ENCODE measurements around the gene CD9.

DNA sequence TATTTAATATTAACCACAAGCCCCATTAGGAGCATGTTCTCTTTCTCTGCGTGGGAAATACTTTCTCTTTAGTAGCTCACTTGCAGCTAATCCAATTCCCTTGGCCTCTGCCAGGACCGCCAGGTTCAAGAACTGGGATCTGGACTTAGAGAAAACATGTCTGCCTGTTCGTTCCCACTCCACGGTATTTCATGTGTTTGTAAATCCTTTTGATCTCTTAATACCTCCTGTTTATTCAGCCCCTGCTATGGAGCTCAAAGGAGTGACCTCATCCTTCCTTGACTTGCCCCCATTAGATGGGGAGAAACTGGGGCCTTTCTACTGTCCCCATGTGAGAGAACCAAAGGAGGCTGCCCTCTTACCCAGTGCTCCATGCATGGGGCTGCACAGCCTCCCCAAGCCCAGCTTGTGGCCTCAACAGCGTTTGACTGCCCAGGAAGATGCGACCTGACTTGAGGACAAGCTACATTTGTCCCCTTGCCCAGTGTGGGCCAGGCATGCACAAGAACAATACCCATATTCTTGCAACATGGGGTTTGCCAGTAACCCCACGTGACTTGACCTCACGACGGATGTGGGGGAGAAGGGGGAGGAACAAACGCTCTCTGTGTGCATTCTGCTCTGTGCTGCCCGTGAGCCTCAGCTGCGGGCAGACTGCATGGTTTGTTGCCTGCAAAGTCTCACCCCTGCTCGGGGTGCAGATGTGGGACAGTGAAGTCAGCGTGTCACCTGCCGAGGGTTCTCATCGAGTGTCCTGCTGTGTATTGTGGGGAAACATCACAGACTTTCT is 30.3 kb downstream of the CD9 start:
- TF ChIP-seq, protein P1, sequence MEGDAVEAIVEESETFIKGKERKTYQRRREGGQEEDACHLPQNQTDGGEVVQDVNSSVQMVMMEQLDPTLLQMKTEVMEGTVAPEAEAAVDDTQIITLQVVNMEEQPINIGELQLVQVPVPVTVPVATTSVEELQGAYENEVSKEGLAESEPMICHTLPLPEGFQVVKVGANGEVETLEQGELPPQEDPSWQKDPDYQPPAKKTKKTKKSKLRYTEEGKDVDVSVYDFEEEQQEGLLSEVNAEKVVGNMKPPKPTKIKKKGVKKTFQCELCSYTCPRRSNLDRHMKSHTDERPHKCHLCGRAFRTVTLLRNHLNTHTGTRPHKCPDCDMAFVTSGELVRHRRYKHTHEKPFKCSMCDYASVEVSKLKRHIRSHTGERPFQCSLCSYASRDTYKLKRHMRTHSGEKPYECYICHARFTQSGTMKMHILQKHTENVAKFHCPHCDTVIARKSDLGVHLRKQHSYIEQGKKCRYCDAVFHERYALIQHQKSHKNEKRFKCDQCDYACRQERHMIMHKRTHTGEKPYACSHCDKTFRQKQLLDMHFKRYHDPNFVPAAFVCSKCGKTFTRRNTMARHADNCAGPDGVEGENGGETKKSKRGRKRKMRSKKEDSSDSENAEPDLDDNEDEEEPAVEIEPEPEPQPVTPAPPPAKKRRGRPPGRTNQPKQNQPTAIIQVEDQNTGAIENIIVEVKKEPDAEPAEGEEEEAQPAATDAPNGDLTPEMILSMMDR (IDR thresholded peaks at IDR 0.05 in 4 of 5, conservative IDR thresholded peaks at IDR 0.05 in 1 of 5), result no peak
- peak in 1 of 2 donors; percentile 27 for TF ChIP-seq POLR2A (IDR thresholded peaks at IDR 0.05)

All from gastrocnemius medialis (tissue), 4 donors.